HL-60/S4 treated with phorbol 12-myristate 13-acetate at 8.2 ng/mL for 4 days and 3 days (cell line): ENCODE measurements around the gene LCLAT1.
"Not testable (repeated sequence)": the region's sequence is repeated elsewhere in the genome, so short reads cannot be mapped to it uniquely, and the experiment has no call there.

Experiments
- in situ Hi-C: fragments of 300-500 bp; cut with MboI; formaldehyde crosslinking; loops from 2 replicates; pipeline ENCODE4 v1.15.0; 2022; ENCODE audit warnings: low sequenced_read_pairs

The LCLAT1 gene

GRCh38 chr2:30484995-30485394 is 37.9 kb downstream of the LCLAT1 start:
- in situ Hi-C loops: no loop called here

GRCh38 chr2:30486655-30487054 is 39.6 kb downstream of the LCLAT1 start:
- in situ Hi-C loops: no loop called here

GRCh38 chr2:30487603-30488002 is 40.6 kb downstream of the LCLAT1 start:
- in situ Hi-C loops: no loop called here

- in situ Hi-C loops: no loop called here
These were observed 41.1 kb downstream of the LCLAT1 start for GRCh38 chr2:30488012-30488659.

- in situ Hi-C loops: no loop called here
These were observed 44.2 kb downstream of the LCLAT1 start for GRCh38 chr2:30491225-30491624.

GRCh38 chr2:30492185-30492584 is 45.1 kb downstream of the LCLAT1 start:
- in situ Hi-C loops: no loop called here

- in situ Hi-C loops: no loop called here
These were observed 45.6 kb downstream of the LCLAT1 start for GRCh38 chr2:30492619-30493018.

- in situ Hi-C loops: no loop called here
These were observed 46.4 kb downstream of the LCLAT1 start for GRCh38 chr2:30493440-30493839.

- in situ Hi-C loops: not testable (repeated sequence)
These were observed 48.9 kb downstream of the LCLAT1 start for GRCh38 chr2:30495896-30496295.

- in situ Hi-C loops: no loop called here
These were observed 52.6 kb downstream of the LCLAT1 start for GRCh38 chr2:30499681-30500080.

GRCh38 chr2:30500699-30501098 is 53.7 kb downstream of the LCLAT1 start:
- in situ Hi-C loops: no loop called here

- in situ Hi-C loops: no loop called here
These were observed 55.3 kb downstream of the LCLAT1 start for GRCh38 chr2:30502310-30502709.

GRCh38 chr2:30503007-30503694 is 56.1 kb downstream of the LCLAT1 start:
- in situ Hi-C loops: no loop called here

GRCh38 chr2:30503695-30504052 is 56.6 kb downstream of the LCLAT1 start:
- in situ Hi-C loops: no loop called here

- in situ Hi-C loops: no loop called here
These were observed 57.7 kb downstream of the LCLAT1 start for GRCh38 chr2:30504731-30505130.

- in situ Hi-C loops: no loop called here
These were observed 58.6 kb downstream of the LCLAT1 start for GRCh38 chr2:30505500-30506180.

- in situ Hi-C loops: not testable (repeated sequence)
These were observed 60.4 kb downstream of the LCLAT1 start for GRCh38 chr2:30507460-30507859.

GRCh38 chr2:30509716-30510115 is 62.7 kb downstream of the LCLAT1 start:
- in situ Hi-C loops: no loop called here

- in situ Hi-C loops: no loop called here
These were observed 63.4 kb downstream of the LCLAT1 start for GRCh38 chr2:30510409-30510808.

- in situ Hi-C loops: no loop called here
These were observed 64.4 kb downstream of the LCLAT1 start for GRCh38 chr2:30511122-30512083.

GRCh38 chr2:30512243-30512886 is 65.3 kb downstream of the LCLAT1 start:
- in situ Hi-C loops: no loop called here
